GM19463 (cell line): ENCODE results near the gene TTC23.
"Not testable (repeated sequence)": the region's sequence is repeated elsewhere in the genome, so short reads cannot be mapped to it uniquely, and the experiment has no call there.

Experiments used
- ATAC-seq: cut with Tn5 transposase; IDR thresholded peaks from one replicate; pipeline ENCODE4 v1.9.1; 2021; ENCODE audit warnings: mild to moderate bottlenecking, moderate library complexity; ENCODE audit not compliant: unreplicated experiment

TTC23 gene

DNA sequence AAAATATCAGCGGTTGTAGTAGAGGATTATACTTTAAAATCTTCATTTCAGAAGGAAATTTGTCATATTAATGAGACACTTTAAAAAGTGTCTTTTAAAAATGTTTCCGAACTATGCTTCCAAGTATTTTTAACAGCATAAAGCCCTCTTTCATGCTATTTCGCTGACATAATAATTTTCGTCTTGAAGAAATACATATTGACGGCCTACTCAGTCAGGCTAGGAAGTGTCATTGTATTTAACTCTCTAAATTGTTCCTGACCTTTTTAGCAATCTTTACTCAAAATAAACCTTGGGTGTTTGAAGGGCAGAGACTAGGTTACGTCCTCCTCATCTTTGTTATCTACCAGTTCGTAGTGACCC is 1.1 kb upstream of the TTC23 start:
- no peak for ATAC-seq

DNA sequence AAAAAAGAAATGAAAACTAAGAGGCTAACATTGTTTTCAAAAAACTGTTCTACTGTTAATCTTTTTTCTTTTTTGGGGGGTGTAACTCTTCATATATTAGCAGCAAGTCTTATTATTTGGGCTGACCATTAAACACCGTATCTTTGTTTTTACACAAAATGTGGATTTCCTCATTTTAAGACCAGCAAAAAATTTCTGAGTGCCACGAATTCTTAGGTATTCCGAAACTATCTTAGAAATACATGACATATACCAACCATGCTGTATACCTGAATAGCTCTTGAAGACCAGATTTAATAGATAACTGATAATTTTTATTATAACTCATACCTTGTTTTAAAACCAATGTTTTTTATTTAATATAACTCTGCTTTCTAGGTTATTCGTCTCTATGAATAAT is 620 bp upstream of the TTC23 start:
- no peak for ATAC-seq

DNA sequence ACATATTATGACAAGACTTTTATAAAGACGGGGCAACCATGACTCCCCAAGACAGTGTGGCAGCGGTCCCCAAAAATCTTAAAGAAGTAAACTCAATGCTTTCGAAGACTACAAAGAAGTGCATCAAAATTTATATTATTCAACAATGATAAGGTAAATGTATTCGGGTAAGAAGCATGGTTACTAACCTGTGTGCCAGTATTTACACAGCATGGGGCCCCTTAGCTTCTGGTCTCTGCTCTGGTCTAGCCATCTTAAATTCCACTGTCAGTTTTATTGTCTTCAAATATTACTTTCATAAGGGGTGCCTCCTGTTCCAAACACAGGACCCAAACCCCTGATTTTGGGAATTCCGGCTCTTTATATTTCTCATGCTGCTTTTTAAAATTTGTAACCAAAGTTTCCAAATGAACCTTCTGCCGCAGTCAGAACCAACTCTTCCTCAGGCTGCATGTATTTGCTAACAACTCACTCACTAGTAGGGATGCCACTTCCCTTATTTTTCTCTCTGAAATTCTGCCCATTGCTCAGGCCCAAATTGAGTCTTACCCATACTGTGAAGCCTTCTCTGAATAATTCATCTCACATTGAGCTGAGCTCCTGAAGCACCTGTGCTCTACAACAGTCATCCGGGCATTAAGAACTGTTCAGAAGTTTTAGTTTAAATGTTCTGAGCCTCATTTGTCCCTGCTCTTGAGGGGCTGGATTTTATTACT is 1.2 kb downstream of the TTC23 start:
- ATAC-seq = no peak

DNA sequence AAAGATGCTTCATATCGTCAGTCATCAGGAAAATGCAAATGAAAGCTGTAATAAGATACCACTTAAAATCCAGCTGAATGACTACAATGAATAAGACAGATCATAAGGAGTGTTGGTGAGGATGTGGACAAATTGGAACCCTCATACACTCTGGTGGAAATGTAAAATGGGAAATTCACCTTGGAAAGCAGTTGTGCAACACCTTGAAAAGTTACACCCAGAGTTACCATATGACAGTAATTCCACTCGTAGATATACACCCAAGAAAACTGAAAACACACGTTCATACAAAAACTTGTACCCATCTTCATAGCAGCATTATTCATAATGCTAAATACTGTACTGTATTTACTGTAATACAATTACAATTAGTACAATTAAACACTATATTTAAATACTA is 2.3 kb downstream of the TTC23 start:
- no peak for ATAC-seq

DNA sequence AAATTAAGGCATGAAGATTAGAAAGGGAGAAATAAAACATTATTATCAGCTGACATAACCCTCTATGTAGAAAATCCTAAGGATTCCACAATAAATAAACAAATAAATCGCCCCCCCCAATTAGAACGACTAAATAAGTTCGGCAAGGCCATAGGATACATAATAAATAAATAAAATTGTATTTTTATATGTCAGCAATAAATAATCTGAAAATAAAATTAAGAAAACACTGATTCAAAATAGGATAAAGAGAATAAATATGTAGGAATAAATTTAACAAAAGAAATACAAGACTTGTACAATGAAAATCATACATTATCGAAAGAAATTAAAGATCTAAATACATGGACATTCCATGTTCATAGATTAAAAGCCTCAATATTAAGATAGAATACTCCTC is 5.1 kb downstream of the TTC23 start:
- no peak for ATAC-seq

DNA sequence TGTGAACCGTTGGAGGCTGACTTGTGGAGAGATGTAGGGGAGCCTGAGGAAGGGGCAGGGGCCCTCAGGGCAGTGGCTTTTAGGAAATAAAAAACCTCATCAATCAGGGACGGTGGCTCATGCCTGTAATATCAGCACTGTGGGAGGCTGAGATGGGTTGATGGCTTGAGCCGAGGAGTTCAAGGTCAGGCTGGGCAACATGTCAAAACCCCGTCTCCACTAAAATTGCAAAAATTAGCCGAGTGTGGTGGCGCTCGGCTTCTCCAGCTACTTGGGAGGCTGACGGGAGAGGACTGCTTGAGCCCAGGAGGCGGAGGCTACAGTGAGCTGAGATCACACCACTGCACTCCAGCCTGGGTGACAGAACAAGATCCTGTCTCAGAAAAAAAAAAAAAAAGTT is 7.6 kb downstream of the TTC23 start:
- no peak for ATAC-seq

DNA sequence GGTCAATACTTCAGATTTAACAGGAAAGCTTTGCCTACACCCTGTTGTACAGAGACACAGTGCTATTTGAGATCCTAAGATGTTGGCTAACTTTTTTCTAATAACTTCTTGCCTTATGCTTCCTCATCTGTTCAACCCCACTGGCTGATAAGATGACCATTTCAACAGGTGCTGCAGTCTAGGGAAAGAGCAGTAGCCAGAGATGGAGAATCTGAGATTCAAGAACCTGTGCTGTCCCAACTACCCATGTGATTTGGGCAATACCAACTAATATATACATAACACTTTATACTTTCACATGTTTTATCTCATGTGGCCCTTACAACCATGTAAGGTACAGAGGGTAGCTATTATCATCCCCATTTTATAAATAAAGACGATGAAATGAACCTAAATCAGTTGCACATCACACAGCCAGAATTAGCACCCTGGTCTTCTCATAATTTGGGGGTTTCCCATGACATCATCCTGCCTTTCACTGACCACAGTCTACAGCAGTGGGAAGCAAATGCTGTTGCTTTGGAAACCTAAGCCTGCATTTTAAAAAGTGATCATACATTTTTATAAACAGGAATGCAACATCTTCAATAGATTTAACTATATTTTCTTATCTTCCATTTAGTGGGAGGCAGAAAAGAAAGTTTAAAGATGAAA is 9.7 kb downstream of the TTC23 start:
- peak; percentile 97 for ATAC-seq

DNA sequence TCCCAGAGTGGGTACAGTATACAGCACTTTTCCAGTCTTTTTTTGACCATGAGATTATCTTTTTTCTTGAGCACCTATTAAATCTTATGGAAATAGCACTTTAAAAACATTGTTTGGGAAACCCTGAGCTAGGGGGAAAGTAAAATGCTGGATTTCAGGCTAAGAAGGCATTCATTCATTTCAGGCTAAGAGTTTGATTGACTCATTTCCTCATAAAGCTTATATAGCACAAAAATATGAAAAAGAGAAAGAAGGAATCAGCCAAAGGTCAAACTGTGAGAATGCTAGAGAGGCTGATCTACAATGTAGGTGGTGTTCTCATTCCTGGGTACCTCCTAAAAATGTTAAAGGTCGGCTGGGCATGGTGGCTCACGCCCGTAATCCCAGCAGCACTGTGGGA is 10.5 kb downstream of the TTC23 start:
- ATAC-seq = no peak

DNA sequence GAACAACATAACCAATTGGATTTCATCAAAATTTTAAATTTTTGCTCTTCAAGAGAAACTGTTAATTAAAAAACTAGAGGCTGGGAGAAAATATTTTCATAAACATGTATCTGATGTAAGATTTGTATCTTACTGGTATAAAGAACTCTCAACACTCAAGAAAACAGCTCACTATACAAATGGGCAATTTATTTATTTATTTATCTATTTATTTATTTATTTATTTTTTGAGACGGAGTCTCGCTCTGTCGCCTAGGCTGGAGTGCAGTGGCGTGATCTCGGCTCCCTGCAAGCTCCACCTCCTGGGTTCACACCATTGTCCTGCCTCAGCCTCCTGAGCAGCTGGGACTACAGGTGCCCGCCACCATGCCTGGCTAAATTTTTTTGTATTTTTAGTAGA is 15.2 kb downstream of the TTC23 start:
- not testable (repeated sequence) for ATAC-seq

DNA sequence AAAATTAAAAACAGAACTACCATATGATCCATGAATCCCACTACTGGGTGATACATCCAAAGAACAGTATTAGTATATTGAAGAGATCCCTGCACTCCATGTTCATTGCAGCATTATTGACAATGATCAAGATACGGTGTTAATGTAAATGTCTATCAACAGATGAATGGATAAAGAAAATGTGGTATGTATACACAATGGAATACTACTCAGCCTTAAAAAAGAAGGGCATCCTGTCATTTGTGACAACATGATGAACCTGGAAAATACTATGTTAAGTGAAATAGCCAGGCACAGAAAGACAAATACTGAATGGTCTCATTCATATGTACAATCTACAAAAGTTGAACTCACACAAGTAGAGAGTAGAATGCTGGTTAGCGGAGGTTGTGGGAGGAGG is 16.6 kb downstream of the TTC23 start:
- no peak for ATAC-seq

DNA sequence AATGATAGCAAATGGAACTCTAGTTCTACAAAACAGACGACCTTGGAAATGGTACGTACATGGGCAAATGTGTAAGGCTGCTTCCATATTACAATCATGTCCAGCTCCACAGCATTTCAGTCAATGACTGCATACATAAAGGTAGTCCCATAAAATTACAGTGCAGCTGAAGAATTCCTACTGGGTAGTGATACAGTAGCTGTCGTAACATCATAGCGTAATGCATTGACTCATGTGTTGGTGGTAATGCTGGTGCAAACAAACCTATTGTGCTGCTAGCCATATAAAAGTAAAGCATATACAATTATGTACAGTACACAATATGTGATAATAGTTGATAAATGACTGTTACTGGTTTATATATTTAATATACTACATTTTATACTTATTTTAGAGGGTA is 18.5 kb downstream of the TTC23 start:
- ATAC-seq = no peak

DNA sequence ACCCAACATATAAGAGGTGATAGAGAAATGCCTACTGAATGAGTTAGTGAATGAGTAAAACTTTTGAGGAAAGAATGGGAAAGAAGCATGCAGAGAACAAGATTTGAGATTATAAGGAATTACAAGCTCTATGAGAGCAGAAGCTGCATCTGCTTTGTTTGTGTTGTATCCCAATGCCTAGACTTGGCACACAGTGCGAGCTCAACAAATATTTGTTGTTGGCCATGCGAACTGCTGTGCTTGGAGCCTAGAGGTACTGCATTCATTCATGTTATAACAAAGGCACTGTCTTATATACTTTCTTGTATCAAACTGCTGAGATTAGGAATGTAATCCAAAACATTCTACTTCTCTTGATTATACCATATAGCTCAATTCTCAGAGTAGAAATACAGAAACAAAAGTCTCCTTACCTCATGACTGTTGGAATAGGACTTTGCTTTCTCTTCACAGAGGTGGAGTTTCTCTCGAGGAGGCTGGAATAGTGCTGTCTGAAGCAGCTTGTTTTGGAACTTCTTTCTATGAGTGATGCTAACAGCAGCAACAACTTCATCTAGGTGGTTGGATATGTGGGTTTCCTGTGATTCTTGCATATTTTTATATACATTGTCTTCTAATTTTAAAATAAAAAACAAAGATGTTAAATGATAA is 21.1 kb downstream of the TTC23 start:
- ATAC-seq = no peak

DNA sequence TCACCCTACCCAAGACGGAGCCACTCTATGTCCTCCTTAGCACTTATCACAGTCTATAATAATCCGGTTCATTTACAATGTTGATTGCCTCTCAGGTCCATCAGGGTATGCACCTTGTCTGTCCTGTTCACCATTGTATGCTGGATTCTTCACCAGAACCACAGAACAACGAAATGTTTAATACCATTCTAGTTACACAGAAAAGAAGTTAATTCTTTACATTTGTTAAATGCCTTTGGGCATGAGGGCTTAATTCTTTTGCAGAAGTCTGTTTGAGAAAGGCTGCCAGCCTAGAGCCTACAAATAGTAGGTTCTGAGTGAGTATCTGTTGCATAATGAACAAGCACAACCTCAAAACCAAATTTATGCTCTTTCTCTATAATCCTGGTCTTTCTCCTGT is 22.6 kb downstream of the TTC23 start:
- no peak for ATAC-seq

DNA sequence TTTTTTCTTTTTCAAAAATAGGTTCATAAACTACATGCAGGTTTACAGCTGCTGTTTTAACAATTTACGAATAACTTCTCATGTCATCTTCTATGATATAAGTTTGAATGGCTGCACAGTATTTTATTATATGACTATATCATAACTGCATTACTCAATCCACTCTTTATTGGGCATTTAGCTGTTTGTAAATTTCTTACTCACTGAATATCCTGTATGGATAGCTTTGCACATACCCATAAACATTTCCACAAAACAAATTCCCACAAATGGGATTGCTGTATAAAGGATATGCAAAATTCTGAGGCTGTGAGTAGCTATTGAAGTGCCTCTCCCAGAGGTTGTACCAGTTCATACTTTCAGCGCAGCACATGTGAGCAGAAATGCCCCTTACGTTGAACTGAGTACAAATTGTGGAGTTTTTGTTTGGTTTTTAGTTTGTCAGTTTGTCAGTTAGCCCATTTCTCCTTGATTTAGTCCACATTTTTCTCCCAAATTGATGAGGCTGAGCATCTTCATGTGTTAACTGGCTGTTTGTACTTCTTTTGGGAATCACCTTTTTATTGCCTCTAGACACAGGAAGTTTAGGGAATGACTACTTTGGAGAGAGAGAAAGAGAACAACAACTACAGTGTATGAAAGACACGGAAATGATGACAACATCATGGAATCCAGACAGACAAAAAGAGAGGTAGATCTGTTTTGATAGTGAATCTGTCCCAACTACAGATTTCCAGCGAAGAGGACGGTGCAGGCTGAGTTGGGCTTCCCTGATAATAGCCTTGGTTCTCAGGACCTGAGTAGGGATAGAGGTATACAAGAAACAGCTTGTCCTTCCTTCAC is 24.8 kb downstream of the TTC23 start:
- ATAC-seq = no peak

DNA sequence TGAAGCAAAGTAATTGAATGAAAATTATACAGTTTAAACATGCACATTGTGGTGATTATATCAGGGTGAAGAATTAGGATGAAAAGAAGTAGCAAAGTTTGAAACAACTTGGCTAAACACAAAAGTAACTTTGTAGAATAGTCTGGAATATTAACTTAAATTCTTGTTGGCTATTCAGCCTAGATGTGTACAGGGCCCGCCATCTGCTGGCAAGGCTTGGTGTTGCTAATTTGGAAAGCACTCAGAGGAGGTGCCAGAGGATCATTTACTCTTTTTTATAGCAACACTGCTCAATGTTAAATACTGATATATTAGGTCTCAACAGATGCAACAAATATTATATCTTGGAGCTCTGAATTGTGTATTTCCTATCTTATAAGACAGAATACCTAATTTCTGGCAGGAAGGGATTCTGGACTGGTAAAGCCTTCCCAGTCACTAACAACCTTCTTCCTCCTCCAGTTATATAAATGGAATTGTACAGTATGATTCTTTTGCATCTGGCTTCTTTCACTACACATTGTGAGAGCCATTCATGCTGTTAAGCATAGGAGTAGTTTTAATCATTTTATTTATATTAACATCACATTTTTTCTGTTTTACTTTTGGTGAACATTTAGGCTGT is 36.1 kb downstream of the TTC23 start:
- no peak for ATAC-seq

DNA sequence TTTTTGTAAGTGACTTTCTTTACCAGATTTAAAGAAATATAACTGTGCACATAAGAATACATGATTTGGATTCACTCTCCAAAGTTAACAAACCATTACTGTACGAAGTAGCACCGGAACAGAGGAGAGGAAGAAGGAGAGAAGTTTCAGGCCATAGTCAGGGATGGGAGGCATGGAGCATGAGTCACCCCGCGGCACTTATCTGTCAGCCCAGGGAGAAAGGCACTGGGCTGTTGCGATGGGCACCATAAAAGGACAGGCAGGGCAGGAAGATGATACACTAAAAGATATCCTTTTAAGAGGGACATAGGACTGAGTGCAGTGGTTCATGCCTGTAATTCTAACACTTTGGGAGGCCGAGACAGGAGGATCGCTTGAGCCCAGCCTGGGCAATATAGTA is 37.0 kb downstream of the TTC23 start:
- no peak for ATAC-seq

DNA sequence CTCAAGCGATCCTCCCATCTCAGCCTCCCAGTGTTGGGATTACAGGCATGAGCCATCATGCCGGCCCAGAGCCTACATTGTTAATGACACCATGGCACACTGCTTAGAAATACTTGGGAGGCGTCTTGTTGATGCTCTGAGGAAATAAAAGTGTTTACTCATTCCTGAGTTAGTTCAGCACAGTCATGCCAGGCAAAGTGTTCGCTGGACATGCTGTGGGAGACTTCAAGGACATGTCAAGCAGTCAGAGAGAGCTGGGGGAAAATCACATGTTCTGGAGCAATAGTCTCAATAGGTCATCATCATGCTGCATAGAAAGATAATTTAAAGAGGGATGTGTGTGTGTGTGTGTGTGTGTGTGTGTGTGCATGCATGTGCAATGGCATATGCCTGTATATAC is 37.5 kb downstream of the TTC23 start:
- ATAC-seq = no peak

DNA sequence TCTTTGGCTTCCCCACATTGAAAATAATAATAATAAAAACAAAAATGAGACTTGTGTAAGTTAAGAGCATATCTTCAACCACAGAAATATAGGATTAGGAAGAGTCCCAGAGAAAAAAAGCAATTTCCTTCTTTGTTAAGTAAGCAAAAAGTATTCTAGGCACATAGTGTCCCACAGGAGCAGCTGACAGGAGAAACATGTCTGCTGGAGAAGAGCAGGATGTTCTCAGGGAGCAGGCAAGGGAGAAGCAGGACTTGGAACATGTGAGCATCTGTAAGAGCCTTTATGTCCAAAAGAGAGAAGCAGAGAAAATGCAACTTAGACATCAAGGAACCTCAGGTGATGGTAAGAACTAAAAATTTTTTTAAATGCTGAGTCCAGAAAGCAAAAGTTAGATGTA is 39.0 kb downstream of the TTC23 start:
- no peak for ATAC-seq

DNA sequence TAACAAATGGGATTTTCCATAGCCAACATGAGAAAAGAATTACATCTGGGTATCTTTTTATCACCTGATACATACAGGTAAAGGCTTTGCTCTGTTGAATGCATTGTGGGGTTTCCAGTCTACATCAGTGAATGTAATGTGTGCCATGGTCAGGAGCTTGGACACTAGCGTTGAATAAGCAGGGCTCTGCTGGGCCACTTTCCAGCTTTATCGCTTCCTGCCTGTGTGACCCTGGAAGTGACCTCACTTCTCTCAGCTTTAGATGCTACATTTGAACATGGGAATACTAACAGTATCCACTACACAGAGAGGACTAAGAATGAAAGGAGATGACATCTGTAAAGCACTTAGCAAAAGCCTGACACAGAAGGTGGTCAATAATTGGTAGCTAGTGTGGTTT is 40.1 kb downstream of the TTC23 start:
- ATAC-seq = no peak

DNA sequence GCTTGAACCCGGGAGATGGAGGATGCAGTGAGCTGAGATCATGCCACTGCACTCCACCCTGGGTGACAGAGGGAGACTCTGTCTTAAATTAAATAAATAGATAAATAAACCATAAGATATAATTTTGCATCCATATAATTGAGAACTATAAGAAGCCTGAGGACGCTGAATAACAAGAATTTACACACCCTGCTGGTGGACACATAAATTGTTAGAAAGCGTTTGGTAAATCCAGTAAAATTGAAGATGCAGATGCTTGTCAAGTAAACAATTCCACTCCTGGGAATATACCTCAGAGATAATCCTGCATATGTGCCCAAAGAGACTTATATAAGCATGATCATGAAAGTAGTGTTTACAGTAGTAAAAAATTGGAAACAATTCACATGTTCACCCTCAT is 41.7 kb downstream of the TTC23 start:
- ATAC-seq = no peak

DNA sequence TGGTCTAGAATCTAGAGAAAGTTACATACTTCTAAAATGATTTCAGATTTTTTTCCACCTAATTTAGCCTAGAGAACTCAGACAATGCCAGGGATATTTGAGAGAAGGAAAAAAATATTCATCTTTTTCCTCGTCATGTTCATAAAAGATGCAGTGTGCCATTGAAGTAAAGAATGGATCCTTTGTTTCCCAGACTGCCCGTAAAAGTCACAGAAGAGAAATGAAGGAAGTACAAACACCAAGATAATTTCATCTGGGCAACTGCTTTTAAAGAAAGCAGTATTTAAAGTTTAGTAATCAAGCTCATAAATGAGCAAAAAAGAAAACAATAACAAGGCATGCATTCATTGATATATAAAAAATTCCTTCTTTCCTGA is 47.2 kb downstream of the TTC23 start:
- ATAC-seq = no peak
